Measurements from ENCODE around the gene RDX. TPM values are rescaled to one million over a fixed set of nuclear protein-coding genes. Genes with fewer than 3 reads are reported as not detected.

The RDX gene
- total RNA-seq, 1 experiment from 2014 or later: 131 TPM

- ChIA-PET RAD21 (ENCODE audit: low non-redundant PET in 1 of 2, low total read pairs in 2 of 2, uncharacterized antibody in 2 of 2, unreplicated experiment in 2 of 2) (no interaction called here), CTCF (interaction anchor here (0.7 kb wide), 1 partner anchor 8 kb away, joined by 4 read pairs; no protein-coding TSS in a partner anchor), POLR2A (no interaction called here)
- Histone ChIP-seq H3K4me3 (replicated peaks in 1 of 2; ENCODE audit: low read depth in 1 of 2, low read length in 2 of 2) (no peak overlapping the region), H3K4me2 (ENCODE audit: low read length) (peak overlapping the region; percentile 18; the same call in 1 of the 2 replicates), H3K79me2 (ENCODE audit: insufficient read depth, low read length) (no peaks in the 10 kb centered on the region), H3K9ac (ENCODE audit: low read length) (no peak overlapping the region), H3K9me2 (ENCODE audit: insufficient read depth) (no peaks in the 10 kb centered on the region), H3K36me3 (ENCODE audit: control insufficient read depth in 1 of 2, insufficient read depth in 2 of 2, low read length in 2 of 2) (no peaks in the 10 kb centered on the region), H3K27ac (ENCODE audit: low read depth, low read length) (no peak overlapping the region), H2AFZ (ENCODE audit: low read depth, low read length, poor library complexity, severe bottlenecking) (peak overlapping the region; percentile 66), H3K9me3 (ENCODE audit: control insufficient read depth in 1 of 2, insufficient read depth in 1 of 2, low read depth in 1 of 2, low read length in 2 of 2) (no peaks in the 10 kb centered on the region), H3K27me3 (ENCODE audit: insufficient read depth, low read length) (no peaks in the 10 kb centered on the region), H4K20me1 (ENCODE audit: insufficient read depth) (no peaks in the 10 kb centered on the region), H3K4me1 (ENCODE audit: control insufficient read depth in 1 of 2, insufficient read depth in 2 of 2, low read length in 2 of 2) (peaks cover 5 to 14% of the 10 kb centered on the region in 2 experiments; a peak in 3 of 4 replicates)
- BruUV-seq (replicated peaks): no TSS peak
- ATAC-seq: no peak
- intact Hi-C loops (cut with micrococcal nuclease): no loop called here
- DNase-seq (ENCODE audit: low read depth, low spot score): no peak
- TF ChIP-seq EZH2phosphoT487 (IDR thresholded peaks at IDR 0.05; ENCODE audit: borderline replicate concordance) (no peak), FOSL1 (IDR thresholded peaks at IDR 0.05; ENCODE audit: low read depth) (0 out of 2 replicates have a peak, but pooled peaks have one; percentile 13)
Observed at GRCh38 chr11:110311783-110312579, 15.6 kb upstream of the RDX start.

GRCh38 chr11:110308071-110308470, 11.7 kb upstream of the RDX start:
- intact Hi-C loops (cut with micrococcal nuclease): no loop called here
- ATAC-seq (no peak), DNase-seq (ENCODE audit: low read depth, low spot score) (no peak)
- no peaks in the 10 kb centered on the region for H3K79me2 ChIP-seq (ENCODE audit: insufficient read depth, low read length)
- no peaks in the 10 kb centered on the region for H3K9me3 ChIP-seq (ENCODE audit: control insufficient read depth in 1 of 2, insufficient read depth in 1 of 2, low read depth in 1 of 2, low read length in 2 of 2)
- H3K4me1 ChIP-seq (ENCODE audit: control insufficient read depth in 1 of 2, insufficient read depth in 2 of 2, low read length in 2 of 2): peaks cover 13 to 24% of the 10 kb centered on the region in 2 experiments; a peak in 3 of 4 replicates
- no peaks in the 10 kb centered on the region for H3K36me3 ChIP-seq (ENCODE audit: control insufficient read depth in 1 of 2, insufficient read depth in 2 of 2, low read length in 2 of 2)
- TF ChIP-seq SP1 (IDR thresholded peaks at IDR 0.05; ENCODE audit: low read depth) (no peak), EZH2phosphoT487 (IDR thresholded peaks at IDR 0.05; ENCODE audit: borderline replicate concordance) (no peak), EZH2 (IDR thresholded peaks at IDR 0.05) (no peak), ZBTB33 (IDR thresholded peaks at IDR 0.05; ENCODE audit: extremely low read depth, insufficient replicate concordance, low read length) (no peak), CBX3 (IDR thresholded peaks at IDR 0.05; ENCODE audit: low read depth) (no peak), CEBPB (IDR thresholded peaks at IDR 0.05; ENCODE audit: low read depth) (no peak), ELF1 (IDR thresholded peaks at IDR 0.05; ENCODE audit: borderline replicate concordance, low read depth) (no peak), EGR1 (IDR thresholded peaks at IDR 0.05; ENCODE audit: low read depth) (no peak), ATF3 (IDR thresholded peaks at IDR 0.05) (no peak), ZNF274 (IDR thresholded peaks at IDR 0.05; ENCODE audit: low read depth, low read length) (no peak), POLR2AphosphoS5 (IDR thresholded peaks at IDR 0.05; ENCODE audit: low read depth, low read length) (no peak), MAX (IDR thresholded peaks at IDR 0.05) (no peak), SRF (IDR thresholded peaks at IDR 0.05; ENCODE audit: low read depth) (no peak), POLR2A (IDR thresholded peaks at IDR 0.05; ENCODE audit: borderline replicate concordance, extremely low read depth, insufficient read depth, insufficient read length) (no peak), RAD21 (IDR thresholded peaks at IDR 0.05; ENCODE audit: low read depth) (no peak)
- no peak overlapping the region for H3K9ac ChIP-seq (ENCODE audit: low read length)
- no peaks in the 10 kb centered on the region for H3K27me3 ChIP-seq (ENCODE audit: insufficient read depth, low read length)
- BruUV-seq (replicated peaks): no TSS peak
- H3K4me2 ChIP-seq (ENCODE audit: low read length): no peak overlapping the region
- H4K20me1 ChIP-seq (ENCODE audit: insufficient read depth): no peaks in the 10 kb centered on the region
- H3K27ac ChIP-seq (ENCODE audit: low read depth, low read length): no peak overlapping the region
- no peaks in the 10 kb centered on the region for H3K9me2 ChIP-seq (ENCODE audit: insufficient read depth)
- CTCF ChIA-PET: no interaction called here
- H2AFZ ChIP-seq (ENCODE audit: low read depth, low read length, poor library complexity, severe bottlenecking): no peak overlapping the region
- POLR2A ChIA-PET: no interaction called here
- H3K4me3 ChIP-seq (replicated peaks in 1 of 2; ENCODE audit: low read depth in 1 of 2, low read length in 2 of 2): no peak overlapping the region
- RAD21 ChIA-PET (ENCODE audit: low non-redundant PET in 1 of 2, low total read pairs in 2 of 2, uncharacterized antibody in 2 of 2, unreplicated experiment in 2 of 2): no interaction called here
